WERI-Rb-1 (cell line): ENCODE measurements around the gene TPST2.
"Not testable (repeated sequence)": the region's sequence is repeated elsewhere in the genome, so short reads cannot be mapped to it uniquely, and the experiment has no call there.

Source experiments
- DNase-seq: peaks from one replicate; pipeline ENCODE4 v3.0.0-alpha.2; 2020
- H3K27ac ChIP-seq: fragments of 250-450 bp; sonication (Bioruptor Pico); 2 replicates; pipeline ENCODE4 v1.5.1; 2020; ENCODE audit warnings: mild to moderate bottlenecking, moderate library complexity
- H3K27me3 ChIP-seq: fragments of 250-450 bp; sonication (Bioruptor Pico); 2 replicates; pipeline ENCODE4 v1.5.1; 2021; ENCODE audit warnings: mild to moderate bottlenecking, low read depth, moderate library complexity; ENCODE audit not compliant: insufficient read depth, severe bottlenecking
- H3K36me3 ChIP-seq: fragments of 250-450 bp; sonication (Bioruptor Pico); 2 replicates; pipeline ENCODE4 v1.5.1; 2020; ENCODE audit warnings: mild to moderate bottlenecking, moderate library complexity
- H3K4me3 ChIP-seq: 2 replicates; pipeline ENCODE4 v1.5.1; 2011; ENCODE audit warnings: low read depth, mild to moderate bottlenecking, control low read depth, low read length
- H3K9me3 ChIP-seq: fragments of 250-450 bp; sonication (Bioruptor Pico); 2 replicates; pipeline ENCODE4 v1.5.1; 2021; ENCODE audit warnings: mild to moderate bottlenecking, moderate library complexity; ENCODE audit not compliant: severe bottlenecking
- TF ChIP-seq, protein P1 (sequence below): IDR thresholded peaks from 2 replicates; pipeline ENCODE4 v1.5.1; 2011; ENCODE audit warnings: low read depth, mild to moderate bottlenecking, control low read depth, inconsistent platforms, low read length

Gene TPST2

DNA sequence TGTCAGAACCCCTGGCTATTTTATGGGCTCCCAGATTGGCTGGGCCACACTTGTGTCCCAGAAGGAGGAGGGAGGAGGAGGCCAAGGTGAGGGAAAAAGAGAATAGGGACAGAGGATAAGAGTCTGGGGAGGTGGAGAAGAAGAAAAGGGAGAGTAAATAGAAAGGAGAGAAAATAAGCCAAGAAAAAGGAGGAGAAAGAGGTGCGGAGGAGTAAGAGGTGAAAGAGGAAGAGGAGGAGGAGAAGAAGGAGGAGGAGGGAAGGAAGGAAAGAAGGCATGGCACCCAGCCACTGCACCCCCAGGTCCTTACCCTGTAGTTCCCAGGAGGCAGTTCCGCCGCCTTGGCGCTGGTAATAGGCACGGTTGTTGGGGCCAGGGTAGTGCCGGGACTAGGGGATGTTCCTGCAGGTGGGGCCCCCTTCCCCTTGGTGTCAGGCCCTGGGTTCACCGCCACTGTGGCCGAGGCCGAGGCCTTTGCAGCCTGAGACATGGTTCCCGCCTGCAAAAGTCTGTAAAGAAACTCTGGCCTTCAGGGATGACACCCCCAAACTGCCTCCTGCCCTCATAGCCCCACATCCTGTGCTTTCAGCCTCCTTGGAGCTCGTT is 26.0 kb upstream of the TPST2 start:
- Histone ChIP-seq H3K27me3 (no peaks in the 10 kb centered on the region), H3K4me3 (no peak overlapping the region), H3K9me3 (no peaks in the 10 kb centered on the region), H3K36me3 (no peaks in the 10 kb centered on the region), H3K27ac (no peak overlapping the region)
- DNase-seq = no peak
- TF ChIP-seq, protein P1, sequence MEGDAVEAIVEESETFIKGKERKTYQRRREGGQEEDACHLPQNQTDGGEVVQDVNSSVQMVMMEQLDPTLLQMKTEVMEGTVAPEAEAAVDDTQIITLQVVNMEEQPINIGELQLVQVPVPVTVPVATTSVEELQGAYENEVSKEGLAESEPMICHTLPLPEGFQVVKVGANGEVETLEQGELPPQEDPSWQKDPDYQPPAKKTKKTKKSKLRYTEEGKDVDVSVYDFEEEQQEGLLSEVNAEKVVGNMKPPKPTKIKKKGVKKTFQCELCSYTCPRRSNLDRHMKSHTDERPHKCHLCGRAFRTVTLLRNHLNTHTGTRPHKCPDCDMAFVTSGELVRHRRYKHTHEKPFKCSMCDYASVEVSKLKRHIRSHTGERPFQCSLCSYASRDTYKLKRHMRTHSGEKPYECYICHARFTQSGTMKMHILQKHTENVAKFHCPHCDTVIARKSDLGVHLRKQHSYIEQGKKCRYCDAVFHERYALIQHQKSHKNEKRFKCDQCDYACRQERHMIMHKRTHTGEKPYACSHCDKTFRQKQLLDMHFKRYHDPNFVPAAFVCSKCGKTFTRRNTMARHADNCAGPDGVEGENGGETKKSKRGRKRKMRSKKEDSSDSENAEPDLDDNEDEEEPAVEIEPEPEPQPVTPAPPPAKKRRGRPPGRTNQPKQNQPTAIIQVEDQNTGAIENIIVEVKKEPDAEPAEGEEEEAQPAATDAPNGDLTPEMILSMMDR = no peak

GRCh38 chr22:26615149-26615548 is 25.2 kb upstream of the TPST2 start:
- Histone ChIP-seq H3K27ac (no peak overlapping the region), H3K4me3 (no peak overlapping the region), H3K27me3 (no peaks in the 10 kb centered on the region), H3K36me3 (no peaks in the 10 kb centered on the region), H3K9me3 (no peaks in the 10 kb centered on the region)
- TF ChIP-seq, protein P1 = no peak
- no peak for DNase-seq

DNA sequence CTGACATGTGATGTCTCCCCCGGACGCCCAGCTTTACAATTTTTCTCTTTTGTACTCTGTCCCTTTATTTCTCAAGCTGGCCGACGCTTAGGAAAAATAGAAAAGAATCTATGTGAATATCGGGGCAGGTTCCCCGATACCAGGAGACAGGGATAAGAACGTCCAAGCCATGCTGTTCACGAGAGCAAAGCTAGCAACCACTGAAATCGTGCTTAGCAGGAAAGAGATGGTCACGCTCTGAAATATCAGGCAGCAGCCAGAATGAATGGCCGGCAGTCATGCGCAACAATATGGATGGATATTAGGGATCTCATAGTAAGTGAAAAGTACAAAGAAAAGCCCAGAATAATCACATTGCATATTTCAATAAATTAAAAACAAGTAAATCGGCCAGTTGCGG is 24.4 kb upstream of the TPST2 start:
- no peak for DNase-seq
- Histone ChIP-seq H3K27ac (no peak overlapping the region), H3K9me3 (no peaks in the 10 kb centered on the region), H3K27me3 (no peaks in the 10 kb centered on the region), H3K36me3 (no peaks in the 10 kb centered on the region), H3K4me3 (no peak overlapping the region)
- TF ChIP-seq, protein P1 = no peak

DNA sequence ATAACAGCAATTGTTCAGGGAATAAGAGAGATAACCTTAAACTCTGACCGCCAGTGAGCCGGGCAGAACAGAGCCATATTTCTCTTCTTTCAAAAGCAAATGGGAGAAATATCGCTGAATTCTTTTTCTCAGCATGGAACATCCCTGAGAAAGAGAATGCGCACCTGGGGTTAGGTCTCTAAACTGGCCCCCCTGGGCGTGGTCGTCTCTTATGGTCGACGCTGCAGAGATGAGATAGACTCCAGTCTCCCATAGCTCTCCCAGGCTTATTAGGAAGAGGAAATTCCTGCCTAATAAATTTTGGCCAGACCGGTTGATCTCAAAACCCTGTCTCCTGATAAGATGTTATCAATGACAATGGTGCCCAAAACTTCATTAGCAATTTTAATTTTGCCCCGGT is 23.8 kb upstream of the TPST2 start:
- H3K27me3 ChIP-seq = not testable (repeated sequence)

GRCh38 chr22:26612652-26613051 is 22.7 kb upstream of the TPST2 start:
- no peak overlapping the region for H3K4me3 ChIP-seq
- H3K27me3 ChIP-seq = no peaks in the 10 kb centered on the region
- H3K27ac ChIP-seq = no peak overlapping the region
- H3K9me3 ChIP-seq = no peaks in the 10 kb centered on the region
- DNase-seq = no peak
- TF ChIP-seq, protein P1 = no peak
- no peaks in the 10 kb centered on the region for H3K36me3 ChIP-seq

More for the DNA sequence above, 23.8 kb upstream of the TPST2 start:
- H3K4me3 ChIP-seq, H3K27ac ChIP-seq, H3K9me3 ChIP-seq, H3K36me3 ChIP-seq, DNase-seq: not testable (repeated sequence)

DNA sequence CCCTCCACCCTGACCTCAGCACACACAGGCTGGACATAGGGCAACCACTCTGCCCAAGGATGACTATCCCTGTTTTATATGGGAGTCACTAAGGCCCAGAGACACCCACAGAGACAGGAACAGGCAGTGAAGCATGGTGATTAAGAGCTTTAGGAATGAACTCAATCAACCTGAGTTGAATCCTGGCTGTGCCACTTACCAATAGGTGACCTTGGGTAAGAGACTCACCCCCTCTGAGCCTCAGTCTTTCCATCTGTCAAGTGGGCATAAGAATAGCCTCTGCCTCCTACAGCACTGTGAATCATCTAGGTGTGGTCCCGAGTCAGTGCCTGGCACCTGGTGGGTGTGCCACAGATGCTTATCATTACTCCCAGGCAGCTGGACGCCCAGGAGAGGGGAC is 21.1 kb upstream of the TPST2 start:
- Histone ChIP-seq H3K4me3 (no peak overlapping the region), H3K27me3 (no peaks in the 10 kb centered on the region), H3K36me3 (no peaks in the 10 kb centered on the region), H3K27ac (no peak overlapping the region), H3K9me3 (no peaks in the 10 kb centered on the region)
- TF ChIP-seq, protein P1 = no peak
- DNase-seq = no peak
